Osteocyte (in vitro differentiated cells): ENCODE measurements around the gene TRPC4AP. TPM values are rescaled to one million over a fixed set of nuclear protein-coding genes. Genes with fewer than 3 reads are reported as not detected.

Experiments used
- DNase-seq: peaks from one replicate; pipeline ENCODE4 v3.0.0; 2021; ENCODE audit warnings: mixed read lengths; ENCODE audit not compliant: unreplicated experiment; ENCODE audit errors: extremely low spot score
- H3K27ac Mint-ChIP-seq: one replicate; pipeline ENCODE4 v1.8.0; 2021; ENCODE audit warnings: mild to moderate bottlenecking, mixed read lengths; ENCODE audit not compliant: unreplicated experiment
- H3K27me3 Mint-ChIP-seq: one replicate; pipeline ENCODE4 v1.8.0; 2021; ENCODE audit warnings: mixed read lengths; ENCODE audit not compliant: unreplicated experiment
- H3K36me3 Mint-ChIP-seq: one replicate; pipeline ENCODE4 v1.8.0; 2021; ENCODE audit warnings: mixed read lengths; ENCODE audit not compliant: unreplicated experiment
- H3K4me1 Mint-ChIP-seq: one replicate; pipeline ENCODE4 v1.8.0; 2021; ENCODE audit warnings: mixed read lengths; ENCODE audit not compliant: unreplicated experiment
- H3K4me3 Mint-ChIP-seq: one replicate; pipeline ENCODE4 v1.8.0; 2021; ENCODE audit warnings: mild to moderate bottlenecking, moderate library complexity, mixed read lengths; ENCODE audit not compliant: unreplicated experiment
- H3K9me3 Mint-ChIP-seq: one replicate; pipeline ENCODE4 v1.8.0; 2021; ENCODE audit warnings: mixed read lengths; ENCODE audit not compliant: unreplicated experiment
- CTCF ChIP-seq: fragments of 200-600 bp; sonication (generic); IDR thresholded peaks from 2 replicates; pipeline ENCODE4 v1.5.0; 2021; ENCODE audit warnings: antibody characterized with exemption, mild to moderate bottlenecking, moderate library complexity
- total RNA-seq: library from RNA; stranded (reverse); gene quantifications from 2 replicates; pipeline ENCODE4 v1.2.1, GENCODE V29; 2021

Gene TRPC4AP
- total RNA-seq, 1 donor from 2014 or later = 83.0 TPM

- no peak for DNase-seq
- Mint-ChIP-seq H3K36me3 (peaks cover 39% of the 10 kb centered on the region), H3K9me3 (no peaks in the 10 kb centered on the region), H3K27me3 (no peaks in the 10 kb centered on the region), H3K4me1 (peaks cover 26% of the 10 kb centered on the region), H3K27ac (no peak overlapping the region), H3K4me3 (no peak overlapping the region)
- no peak for TF ChIP-seq CTCF
These were observed 27.4 kb downstream of the TRPC4AP start for GRCh38 chr20:35065181-35065580.

DNA sequence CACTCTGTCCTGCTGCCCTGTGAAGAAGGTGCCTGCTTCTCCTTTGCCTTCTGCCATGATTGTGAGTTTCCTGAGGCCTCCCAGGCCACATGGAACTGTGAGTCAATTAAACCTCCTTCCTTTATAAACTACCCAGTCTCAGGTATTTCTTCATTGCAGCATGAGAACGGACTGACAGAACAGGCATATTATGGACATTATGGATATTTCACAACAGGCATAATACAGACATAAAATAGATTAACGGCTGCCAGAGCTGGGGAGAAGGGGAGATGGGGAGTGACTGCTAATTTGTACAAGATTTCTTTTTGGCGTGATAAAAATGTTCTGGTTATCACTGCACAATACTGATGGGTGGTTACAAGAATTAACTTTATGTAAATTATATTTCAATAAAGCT is 29.4 kb downstream of the TRPC4AP start:
- H3K36me3 Mint-ChIP-seq = peaks cover 50% of the 10 kb centered on the region
- no peak overlapping the region for H3K27ac Mint-ChIP-seq
- DNase-seq = no peak

DNA sequence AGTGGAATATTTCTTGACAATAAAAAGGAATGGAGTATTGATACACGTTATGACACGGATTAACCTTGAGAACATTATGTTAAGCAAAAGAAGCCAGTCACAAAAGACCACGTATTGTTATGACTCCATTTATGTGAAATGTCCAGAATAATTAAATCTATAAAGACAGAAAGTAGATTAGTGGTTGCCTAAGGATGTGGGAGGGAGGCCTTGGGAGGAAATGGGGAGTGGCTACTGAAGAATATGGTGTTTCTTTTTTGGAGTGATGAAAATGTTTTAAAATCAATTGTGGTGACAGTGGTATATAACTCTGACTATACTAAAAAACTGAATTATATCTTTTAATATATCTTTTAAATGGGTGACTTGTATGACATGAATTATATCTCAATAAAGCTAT is 30.1 kb downstream of the TRPC4AP start:
- Mint-ChIP-seq H3K27ac (no peak overlapping the region), H3K36me3 (peaks cover 50% of the 10 kb centered on the region), H3K4me3 (no peak overlapping the region), H3K4me1 (peaks cover 16% of the 10 kb centered on the region), H3K9me3 (no peaks in the 10 kb centered on the region), H3K27me3 (no peaks in the 10 kb centered on the region)
- no peak for DNase-seq
- TF ChIP-seq CTCF = no peak

More for the DNA sequence above, 29.4 kb downstream of the TRPC4AP start:
- no peaks in the 10 kb centered on the region for H3K9me3 Mint-ChIP-seq
- TF ChIP-seq CTCF = no peak
- H3K4me1 Mint-ChIP-seq = peaks cover 17% of the 10 kb centered on the region
- no peaks in the 10 kb centered on the region for H3K27me3 Mint-ChIP-seq
- no peak overlapping the region for H3K4me3 Mint-ChIP-seq

GRCh38 chr20:35060168-35060567 is 32.4 kb downstream of the TRPC4AP start:
- no peak for DNase-seq
- no peak for TF ChIP-seq CTCF
- H3K4me3 Mint-ChIP-seq = no peak overlapping the region
- H3K9me3 Mint-ChIP-seq = no peaks in the 10 kb centered on the region
- peaks cover 56% of the 10 kb centered on the region for H3K36me3 Mint-ChIP-seq
- no peak overlapping the region for H3K27ac Mint-ChIP-seq
- H3K4me1 Mint-ChIP-seq = peaks cover 18% of the 10 kb centered on the region
- no peaks in the 10 kb centered on the region for H3K27me3 Mint-ChIP-seq

DNA sequence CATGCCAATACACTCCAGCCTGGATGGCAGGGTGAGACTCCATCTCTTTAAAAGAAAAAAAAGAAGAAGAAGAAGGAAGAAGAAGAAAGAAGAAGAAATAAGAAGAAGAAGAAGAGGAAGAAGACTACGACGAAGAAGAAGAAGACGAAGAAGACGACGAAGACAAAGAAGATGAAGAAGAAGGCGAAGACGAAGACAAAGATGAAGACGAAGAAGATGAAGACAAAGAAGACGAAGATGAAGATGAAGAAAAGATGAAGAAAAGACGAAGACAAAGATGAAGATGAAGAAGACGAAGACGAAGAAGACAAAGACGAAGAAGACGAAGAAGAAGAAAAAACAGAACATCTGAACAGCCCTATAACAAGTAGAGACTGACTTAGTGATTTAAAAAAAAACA is 33.0 kb downstream of the TRPC4AP start:
- H3K4me1 Mint-ChIP-seq = peaks cover 16% of the 10 kb centered on the region
- H3K4me3 Mint-ChIP-seq = no peak overlapping the region
- no peak overlapping the region for H3K27ac Mint-ChIP-seq
- peaks cover 61% of the 10 kb centered on the region for H3K36me3 Mint-ChIP-seq
- no peak for DNase-seq
- no peaks in the 10 kb centered on the region for H3K27me3 Mint-ChIP-seq
- no peaks in the 10 kb centered on the region for H3K9me3 Mint-ChIP-seq
- no peak for TF ChIP-seq CTCF
